Common myeloid progenitor, CD34-positive (primary cell): Measurements from ENCODE around the gene UBE3B.

Experiments used
- CTCF ChIA-PET: fragments of 350-600 bp; sonication (Branson Sonifier 250); formaldehyde crosslinking; loops from one replicate; lab custom pipeline; 2021; ENCODE audit warnings: antibody characterized with exemption; lab: Charles Lee
- POLR2A ChIA-PET: fragments of 350-600 bp; sonication (Branson Sonifier 250); formaldehyde crosslinking; loops from one replicate; lab custom pipeline; 2021; ENCODE audit warnings: antibody characterized with exemption; lab: Charles Lee
- DNase-seq, 3 donors: peaks; one replicate each; pipeline versions ENCODE4 v3.0.0 to v3.0.0-alpha.2; 2013
- H3K27ac ChIP-seq, 2 experiments: 1 replicate in 1 of 2; 2 replicates in 1 of 2; pipeline ENCODE4 v1.7.0; 2013; ENCODE audit warnings: inconsistent platforms in 2 of 2, low read length in 2 of 2, mild to moderate bottlenecking in 2 of 2, low read depth in 1 of 2, moderate library complexity in 1 of 2; ENCODE audit not compliant: severe bottlenecking in 2 of 2, insufficient read depth in 1 of 2, poor library complexity in 1 of 2
- H3K27me3 ChIP-seq, 5 experiments: replicated peaks in 2 of 5; 1 replicate in 3 of 5; 2 replicates in 2 of 5; pipeline versions ENCODE4 v1.6.1 to v1.7.0; 2013; ENCODE audit warnings: low read length in 4 of 5, mild to moderate bottlenecking in 2 of 5, moderate library complexity in 2 of 5, inconsistent platforms in 1 of 5; ENCODE audit not compliant: insufficient read depth in 5 of 5, control insufficient read depth in 4 of 5
- H3K36me3 ChIP-seq, 4 experiments: 1 replicate in 2 of 4; 2 replicates in 2 of 4; pipeline versions ENCODE4 v1.6.1 to v1.7.0; 2013; ENCODE audit warnings: low read length in 3 of 4, control low read depth in 1 of 4, mild to moderate bottlenecking in 1 of 4; ENCODE audit not compliant: control insufficient read depth in 4 of 4, insufficient read depth in 4 of 4
- H3K4me1 ChIP-seq, 4 experiments: 1 replicate in 3 of 4; 2 replicates in 1 of 4; pipeline versions ENCODE4 v1.6.1 to v1.7.1; 2013; ENCODE audit warnings: low read length in 3 of 4, mild to moderate bottlenecking in 3 of 4, control low read depth in 1 of 4, inconsistent platforms in 1 of 4, moderate library complexity in 1 of 4; ENCODE audit not compliant: control insufficient read depth in 4 of 4, insufficient read depth in 4 of 4; ENCODE audit errors: control extremely low read depth in 1 of 4
- H3K4me3 ChIP-seq, 7 experiments: 1 replicate in 4 of 7; 2 replicates in 3 of 7; pipeline versions ENCODE4 v1.5.1 to v1.7.0; 2013; ENCODE audit warnings: mild to moderate bottlenecking in 7 of 7, low read length in 6 of 7, moderate library complexity in 6 of 7, inconsistent platforms in 2 of 7, low read depth in 2 of 7, control low read depth in 1 of 7; ENCODE audit not compliant: insufficient read depth in 4 of 7, control insufficient read depth in 1 of 7; ENCODE audit errors: extremely low read depth in 1 of 7
- H3K9me3 ChIP-seq, 5 experiments: 1 replicate in 4 of 5; 2 replicates in 1 of 5; pipeline versions ENCODE4 v1.6.1 to v1.7.1; 2013; ENCODE audit warnings: low read length in 4 of 5, mild to moderate bottlenecking in 2 of 5, inconsistent platforms in 1 of 5, low read depth in 1 of 5, moderate library complexity in 1 of 5; ENCODE audit not compliant: control insufficient read depth in 4 of 5, insufficient read depth in 2 of 5; ENCODE audit errors: control extremely low read depth in 1 of 5
- WGBS: methylation state at CpG from one replicate; pipeline ENCODE4 v1.1.5; 2013; ENCODE audit not compliant: insufficient coverage; 5-methylcytosine and 5-hydroxymethylcytosine counted together

Gene UBE3B

DNA sequence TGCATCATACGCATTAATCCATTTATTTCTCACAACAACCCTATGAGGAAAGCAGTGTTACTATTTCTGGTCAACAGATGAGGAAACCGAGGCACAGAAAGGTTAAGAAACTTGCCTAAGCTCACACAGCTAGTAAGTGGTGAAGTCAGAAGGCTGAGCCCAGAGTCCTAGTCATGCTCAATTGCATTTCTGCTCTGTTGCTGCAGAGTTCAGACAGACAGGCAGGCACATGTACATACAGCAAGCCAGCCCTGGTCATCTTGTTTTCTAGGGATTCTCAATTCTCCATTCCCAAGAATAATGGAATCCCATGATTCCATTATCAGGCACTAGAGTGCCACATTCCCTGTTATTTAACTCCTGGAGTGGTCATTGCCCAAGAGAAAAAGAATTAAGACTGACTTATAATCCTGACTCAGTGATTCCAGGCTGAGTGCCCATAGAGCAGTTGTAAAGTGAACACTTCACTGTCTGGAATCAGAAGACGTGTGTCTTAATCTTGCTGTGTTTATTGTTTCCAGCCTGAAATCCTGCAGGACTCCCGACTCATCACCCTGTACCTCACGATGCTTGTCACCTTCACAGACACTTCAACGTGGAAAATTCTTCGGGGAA lies 10.7 kb downstream of the UBE3B start:
- CTCF ChIA-PET, result interaction anchor here (1.1 kb wide), 1 partner anchor 16 kb away, joined by 3 read pairs; no protein-coding TSS in a partner anchor
- no peak for DNase-seq
- 97% methylated on average over 7 of the region's 7 CpGs for WGBS
- peaks cover 39 to 91% (median 72%) of the 10 kb centered on the region in 4 experiments for H3K36me3 ChIP-seq
- H3K27me3 ChIP-seq, result no peaks in the 10 kb centered on the region
- no peaks in the 10 kb centered on the region for H3K4me1 ChIP-seq
- H3K9me3 ChIP-seq, result no peaks in the 10 kb centered on the region
- POLR2A ChIA-PET, result no interaction called here
- no peak overlapping the region for H3K27ac ChIP-seq
- H3K4me3 ChIP-seq, result no peak overlapping the region

DNA sequence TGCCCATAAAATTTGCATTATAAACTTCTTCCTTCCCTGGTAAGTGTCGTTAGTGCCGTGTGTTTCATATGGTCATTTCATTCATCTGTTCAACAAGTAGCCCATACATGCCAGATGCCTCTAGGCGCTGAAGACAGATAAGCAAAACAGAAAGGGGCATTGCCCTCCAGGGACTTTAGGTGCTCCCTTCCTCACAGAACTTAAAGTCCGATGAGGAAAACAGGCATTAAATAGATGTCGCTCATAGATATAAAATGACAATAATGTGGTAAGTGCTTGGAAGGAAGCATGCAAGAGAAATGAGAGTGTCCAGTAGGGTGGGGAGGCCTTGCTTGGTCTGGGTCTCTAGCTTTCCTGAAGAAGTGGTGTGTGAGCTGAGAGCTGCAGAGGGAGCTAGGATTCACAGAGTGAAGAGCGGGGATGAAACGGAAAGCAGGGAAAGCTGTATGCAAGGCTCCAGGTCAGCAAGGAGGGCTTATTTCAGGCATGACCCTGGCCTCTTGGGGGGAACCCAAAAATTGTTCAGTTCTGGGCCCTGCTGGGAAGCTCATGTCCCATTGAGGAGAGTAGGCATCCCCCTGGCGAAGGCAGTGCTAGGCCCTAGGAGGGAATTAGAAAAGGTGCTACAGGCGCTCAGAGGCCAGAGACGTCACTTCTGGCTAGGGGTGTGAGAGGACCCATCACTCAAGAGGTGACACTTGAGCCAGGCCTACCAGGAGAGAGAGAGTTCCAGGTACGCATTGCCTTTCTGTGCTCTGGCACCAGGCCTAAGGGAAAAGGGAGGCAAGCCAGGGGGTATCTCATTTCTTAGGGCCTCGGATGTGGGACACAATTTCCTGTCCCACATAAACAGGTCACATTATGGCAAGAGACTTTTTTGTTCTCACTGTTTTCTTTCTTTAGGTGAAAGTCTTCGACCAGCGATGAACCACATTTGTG lies 11.9 kb downstream of the UBE3B start:
- no peaks in the 10 kb centered on the region for H3K9me3 ChIP-seq
- H3K4me3 ChIP-seq, result no peak overlapping the region
- no peaks in the 10 kb centered on the region for H3K4me1 ChIP-seq
- peaks cover 37 to 88% (median 66%) of the 10 kb centered on the region in 4 experiments for H3K36me3 ChIP-seq
- no peaks in the 10 kb centered on the region for H3K27me3 ChIP-seq
- no peak overlapping the region for H3K27ac ChIP-seq
- WGBS, result 97% methylated on average over 12 of the region's 14 CpGs
- DNase-seq, result no peak
- ChIA-PET POLR2A (no interaction called here), CTCF (interaction anchor here (1.1 to 1.3 kb wide), 2 partner anchors 18 to 21 kb away, joined by 3 read pairs; no protein-coding TSS in a partner anchor)

DNA sequence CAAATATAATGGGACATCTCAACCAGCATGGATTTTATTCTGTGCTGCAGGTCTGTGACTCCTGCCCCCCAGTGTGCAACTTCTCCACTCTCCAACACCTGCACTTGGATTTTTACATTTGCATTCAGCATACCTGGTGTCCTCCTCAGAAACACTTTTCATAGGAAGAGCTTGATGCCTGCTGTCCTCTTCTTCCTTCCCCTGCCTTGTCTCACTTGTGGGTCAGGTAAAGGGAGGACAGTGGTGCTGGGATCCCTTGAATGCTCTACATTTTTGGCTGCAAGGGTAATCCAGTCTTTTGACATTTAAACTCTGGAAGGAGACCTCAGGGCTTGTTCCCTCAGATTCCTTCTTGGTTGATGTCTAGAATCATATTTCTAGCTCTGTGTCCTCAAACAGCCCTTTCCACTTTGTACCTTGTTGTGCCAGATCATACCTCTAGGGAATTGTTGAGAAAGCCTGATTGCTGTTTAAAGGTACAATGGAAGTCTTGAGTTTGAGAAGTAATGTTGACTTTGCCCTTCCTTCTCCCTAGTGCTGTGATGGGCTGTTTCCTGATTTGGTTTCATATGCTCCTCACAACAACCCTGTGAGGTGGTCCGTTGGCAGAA lies 12.6 kb downstream of the UBE3B start:
- H3K27me3 ChIP-seq, result no peaks in the 10 kb centered on the region
- ChIA-PET POLR2A (no interaction called here), CTCF (interaction anchor here (1.3 kb wide), 1 partner anchor 21 kb away, joined by 3 read pairs; no protein-coding TSS in a partner anchor)
- H3K4me1 ChIP-seq, result no peaks in the 10 kb centered on the region
- H3K27ac ChIP-seq, result no peak overlapping the region
- no peaks in the 10 kb centered on the region for H3K9me3 ChIP-seq
- no peak for DNase-seq
- no peak overlapping the region for H3K4me3 ChIP-seq
- no CpG with 5 or more reads among the region's 1 CpG for WGBS
- peaks cover 39 to 81% (median 67%) of the 10 kb centered on the region in 4 experiments for H3K36me3 ChIP-seq

DNA sequence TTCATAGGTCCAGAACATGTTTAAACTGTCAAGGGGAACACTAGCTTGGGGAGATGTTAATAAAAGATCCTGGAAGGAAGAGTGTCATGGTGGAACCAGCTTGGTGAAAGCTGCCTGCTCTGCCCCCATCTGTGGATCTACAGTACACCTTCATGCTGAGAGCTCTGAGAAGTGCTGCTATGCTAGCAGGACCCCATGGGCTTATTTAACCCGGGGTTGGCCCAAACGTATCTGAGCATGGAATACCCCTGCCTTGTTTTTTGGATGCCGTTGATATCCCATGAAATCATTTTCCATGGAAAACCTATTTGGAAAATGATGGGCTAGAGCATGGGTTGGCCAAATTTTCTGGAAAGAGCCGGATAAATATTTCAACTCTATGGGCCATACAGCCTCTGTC lies 14.2 kb downstream of the UBE3B start:
- no peaks in the 10 kb centered on the region for H3K27me3 ChIP-seq
- no peak overlapping the region for H3K4me3 ChIP-seq
- DNase-seq, result no peak
- ChIA-PET CTCF (no interaction called here), POLR2A (no interaction called here)
- H3K27ac ChIP-seq, result no peak overlapping the region
- H3K4me1 ChIP-seq, result no peaks in the 10 kb centered on the region
- peaks cover 35 to 76% (median 52%) of the 10 kb centered on the region in 4 experiments for H3K36me3 ChIP-seq
- WGBS, result 100% methylated on average over 4 of the region's 4 CpGs
- peaks cover 0 to 4% (median 0%) of the 10 kb centered on the region in 5 experiments for H3K9me3 ChIP-seq

DNA sequence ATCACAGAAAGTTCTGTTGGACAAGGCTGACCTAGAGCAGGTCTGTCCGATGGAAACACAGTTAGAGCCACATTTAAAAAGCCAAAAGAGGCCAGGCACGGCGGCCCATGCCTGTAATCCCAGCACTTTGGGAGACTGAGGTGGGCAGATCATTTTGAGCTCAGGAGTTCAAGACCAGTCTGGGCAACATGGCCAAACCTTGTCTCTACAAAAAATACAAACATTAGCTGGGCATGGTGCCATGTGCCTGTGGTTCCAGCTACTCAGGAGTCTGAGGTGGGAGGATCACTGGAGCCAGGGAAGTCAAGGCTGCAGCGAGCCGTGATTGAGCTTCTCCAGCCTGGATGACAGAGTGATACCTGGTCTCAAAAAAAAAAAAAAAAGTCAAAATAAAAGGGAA lies 14.9 kb downstream of the UBE3B start:
- no peaks in the 10 kb centered on the region for H3K27me3 ChIP-seq
- H3K4me3 ChIP-seq, result no peak overlapping the region
- H3K36me3 ChIP-seq, result peaks cover 31 to 72% (median 46%) of the 10 kb centered on the region in 4 experiments
- DNase-seq, result no peak
- no CpG with 5 or more reads among the region's 5 CpGs for WGBS
- POLR2A ChIA-PET, result no interaction called here
- CTCF ChIA-PET, result no interaction called here
- peaks cover 0 to 4% (median 0%) of the 10 kb centered on the region in 5 experiments for H3K9me3 ChIP-seq
- H3K27ac ChIP-seq, result no peak overlapping the region
- no peaks in the 10 kb centered on the region for H3K4me1 ChIP-seq

DNA sequence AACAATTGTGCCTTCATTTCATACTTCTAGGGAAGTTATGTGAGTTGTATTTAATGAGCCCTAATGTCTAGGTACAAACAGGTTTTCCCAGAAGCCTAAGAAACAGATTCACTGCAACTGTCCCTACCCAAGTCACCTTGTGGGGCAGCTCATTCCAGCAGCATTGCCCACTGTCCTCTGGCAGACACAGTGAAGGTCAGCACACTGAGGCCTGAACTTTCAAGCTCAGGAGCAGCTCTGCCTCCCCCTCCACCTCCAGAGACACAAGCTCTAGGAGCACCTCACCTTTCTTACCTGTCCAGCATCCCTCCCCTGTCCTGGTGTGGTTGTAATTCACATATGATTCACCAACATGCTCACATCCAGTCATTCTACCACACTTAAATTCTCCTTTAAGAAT lies 15.7 kb downstream of the UBE3B start:
- no peak overlapping the region for H3K27ac ChIP-seq
- H3K4me1 ChIP-seq, result no peaks in the 10 kb centered on the region
- H3K9me3 ChIP-seq, result peaks cover 0 to 4% (median 0%) of the 10 kb centered on the region in 5 experiments
- no peak overlapping the region for H3K4me3 ChIP-seq
- peaks cover 24 to 72% (median 46%) of the 10 kb centered on the region in 4 experiments for H3K36me3 ChIP-seq
- no peak for DNase-seq
- ChIA-PET CTCF (interaction anchor here (1.4 kb wide), 1 partner anchor 12 kb away, joined by 3 read pairs; no protein-coding TSS in a partner anchor), POLR2A (no interaction called here)
- no peaks in the 10 kb centered on the region for H3K27me3 ChIP-seq
